GM12878 (cell line): Measurements from ENCODE around the gene ADCY10. TPM values are rescaled to one million over a fixed set of nuclear protein-coding genes. Genes with fewer than 3 reads are reported as not detected.

Experiments
- ATAC-seq: fragments of 200-7000 bp; cut with Tn5 transposase; 3 replicates; pipeline ENCODE4 v1.9.1; 2020; ENCODE audit warnings: mild to moderate bottlenecking, moderate library complexity
- BruUV-seq: library from RNA; stranded (reverse); fragments of 400-500 nt; replicated peaks from 2 replicates; lab custom pipeline; 2021; lab: Mats Ljungman, UMichigan
- CTCF ChIA-PET: fragments of 300-600 bp; sonication (Branson Sonifier 250); formaldehyde crosslinking; extraction: SDS; loops from one replicate; lab custom pipeline; 2021; ENCODE audit warnings: inconsistent platforms; lab: Yijun Ruan, JAX
- POLR2A ChIA-PET: fragments of 350-600 bp; formaldehyde crosslinking; extraction: SDS; loops from one replicate; lab custom pipeline; 2021; ENCODE audit warnings: inconsistent platforms; lab: Charles Lee
- RAD21 ChIA-PET: fragments of 300-600 bp; sonication (Branson Sonifier 250); formaldehyde crosslinking; loops from one replicate; lab custom pipeline; 2023; ENCODE audit warnings: antibody characterized with exemption; ENCODE audit not compliant: unreplicated experiment; lab: Charles Lee
- SMC1A ChIA-PET: fragments of 300-600 bp; sonication (Branson Sonifier 250); formaldehyde crosslinking; loops from one replicate; lab custom pipeline; 2023; ENCODE audit not compliant: unreplicated experiment, uncharacterized antibody; lab: Charles Lee
- DNase-seq: peaks from one replicate; pipeline ENCODE4 v3.0.0-alpha.2; 2011; ENCODE audit warnings: low read depth, low spot score
- FAIRE-seq: peaks from 3 replicates; lab custom pipeline; 2011; peaks lifted over from hg19 to GRCh38; lab: Jason Lieb, UNC
- H2AFZ ChIP-seq: 2 replicates; pipeline ENCODE4 v1.6.0; 2011; ENCODE audit warnings: low read depth, low read length, control low read depth; ENCODE audit not compliant: control insufficient read depth
- H3K27ac ChIP-seq: 2 replicates; pipeline ENCODE4 v1.5.1; 2011; ENCODE audit warnings: control low read depth; ENCODE audit not compliant: control insufficient read depth, insufficient read depth
- H3K27me3 ChIP-seq, 2 experiments: replicated peaks in 1 of 2; 2 replicates each; pipeline versions ENCODE4 v1.6.0 to v1.6.1; 2011; ENCODE audit warnings: low read length in 1 of 2; ENCODE audit not compliant: control insufficient read depth in 2 of 2, insufficient read depth in 2 of 2
- H3K36me3 ChIP-seq, 2 experiments: 2 replicates each; pipeline ENCODE4 v1.5.1; 2011; ENCODE audit warnings: low read length in 1 of 2; ENCODE audit not compliant: control insufficient read depth in 2 of 2, insufficient read depth in 2 of 2
- H3K4me1 ChIP-seq: 2 replicates; pipeline ENCODE4 v1.6.1; 2011; ENCODE audit warnings: mild to moderate bottlenecking, low read length, moderate library complexity, mixed read lengths; ENCODE audit not compliant: control insufficient read depth, insufficient read depth
- H3K4me2 ChIP-seq: 2 replicates; pipeline ENCODE4 v1.6.0; 2011; ENCODE audit warnings: control low read depth; ENCODE audit not compliant: control insufficient read depth, insufficient read depth
- H3K4me3 ChIP-seq: fragments of 200-600 bp; sonication (generic); 2 replicates; pipeline ENCODE4 v1.5.1; 2016
- H3K79me2 ChIP-seq: 2 replicates; pipeline ENCODE4 v1.6.0; 2011; ENCODE audit warnings: low read length; ENCODE audit not compliant: control insufficient read depth, insufficient read depth
- H3K9ac ChIP-seq: 2 replicates; pipeline ENCODE4 v1.8.0; 2011; ENCODE audit warnings: low read length, control low read depth, mixed read lengths; ENCODE audit not compliant: control insufficient read depth, insufficient read depth
- H3K9me3 ChIP-seq: replicated peaks from 3 replicates; pipeline ENCODE4 v1.5.1; 2011; ENCODE audit warnings: mild to moderate bottlenecking, low read length; ENCODE audit not compliant: control insufficient read depth, insufficient read depth
- H4K20me1 ChIP-seq: 2 replicates; pipeline ENCODE4 v1.6.0; 2011; ENCODE audit not compliant: control insufficient read depth, insufficient read depth
- ATF7 ChIP-seq: fragments of 450-650 bp; IDR thresholded peaks from 2 replicates; pipeline ENCODE4 v1.6.1; 2016; ENCODE audit warnings: low read depth, mild to moderate bottlenecking
- DPF2 ChIP-seq: fragments of 450-650 bp; IDR thresholded peaks from 2 replicates; pipeline ENCODE4 v1.6.1; 2017; ENCODE audit warnings: mild to moderate bottlenecking
- ELK1 ChIP-seq: IDR thresholded peaks from 2 replicates; pipeline ENCODE4 v1.6.1; 2012; ENCODE audit warnings: low read depth, low read length, improper control_type of control experiment
- ETV6 ChIP-seq, 2 experiments: fragments of 450-650 bp in 1 of 2; IDR thresholded peaks in 1 of 2; conservative IDR thresholded peaks in 1 of 2; 2 replicates each; pipeline ENCODE4 v1.6.1; 2014; ENCODE audit warnings: antibody characterized with exemption in 1 of 2, borderline replicate concordance in 1 of 2, low read depth in 1 of 2, mild to moderate bottlenecking in 1 of 2, moderate library complexity in 1 of 2
- IKZF2 ChIP-seq, 2 experiments: fragments of 450-650 bp; IDR thresholded peaks; 2 replicates each; pipeline ENCODE4 v1.6.1; 2017; ENCODE audit warnings: mild to moderate bottlenecking in 2 of 2, moderate library complexity in 2 of 2
- IRF4 ChIP-seq: IDR thresholded peaks from 2 replicates; pipeline ENCODE4 v1.6.1; 2011; ENCODE audit warnings: low read depth, low read length
- IRF5 ChIP-seq: fragments of 450-650 bp; IDR thresholded peaks from 2 replicates; pipeline ENCODE4 v1.6.1; 2017; ENCODE audit warnings: borderline replicate concordance
- JUNB ChIP-seq: IDR thresholded peaks from 2 replicates; pipeline ENCODE4 v1.6.1; 2016; ENCODE audit warnings: antibody characterized with exemption, mild to moderate bottlenecking
- NFYB ChIP-seq: IDR thresholded peaks from 2 replicates; pipeline ENCODE4 v1.6.1; 2011; ENCODE audit warnings: low read depth, mild to moderate bottlenecking, low read length, improper control_type of control experiment, moderate library complexity; ENCODE audit not compliant: insufficient read depth
- NRF1 ChIP-seq: conservative IDR thresholded peaks from 2 replicates; pipeline ENCODE4 v1.6.1; 2011; ENCODE audit warnings: mild to moderate bottlenecking, low read depth, low read length, improper control_type of control experiment
- PAX5 ChIP-seq: IDR thresholded peaks from 2 replicates; pipeline ENCODE4 v1.6.1; 2011; ENCODE audit warnings: low read depth, low read length, borderline replicate concordance
- PKNOX1 ChIP-seq: fragments of 450-650 bp; IDR thresholded peaks from 2 replicates; pipeline ENCODE4 v1.6.1; 2016; ENCODE audit warnings: mild to moderate bottlenecking
- SIX5 ChIP-seq: IDR thresholded peaks from 2 replicates; pipeline ENCODE4 v1.6.1; 2011; ENCODE audit warnings: mild to moderate bottlenecking, low read depth, low read length, moderate library complexity; ENCODE audit not compliant: severe bottlenecking
- WGBS: methylation state at CpG from one replicate; pipeline ENCODE4 v1.1.6; 2016; ENCODE audit warnings: low lambda C conversion rate; ENCODE audit not compliant: insufficient replicate concordance, insufficient coverage; ENCODE audit errors: missing lambda C conversion rate; 5-methylcytosine and 5-hydroxymethylcytosine counted together
- in situ Hi-C: fragments of 300-500 bp; cut with MboI; formaldehyde crosslinking; loops from 9 replicates; pipeline ENCODE4 v1.14.3; 2018; ENCODE audit warnings: mixed read lengths
- intact Hi-C: fragments of 100-400 bp; cut with micrococcal nuclease; formaldehyde crosslinking; loops from one replicate; pipeline ENCODE4 v1.14.2; 2022; ENCODE audit not compliant: unreplicated experiment
- polyA plus RNA-seq, 11 experiments: library from polyadenylated mRNA; depleted of rRNA in 4 of 11; unstranded in 6 of 11; stranded (reverse) in 5 of 11; fragments of >200 nt; fragmentation: Nextera tagmentation in 4 of 11; fragmentation: Illumina TruSeq in 1 of 11; extraction: Ambion mirVana in 4 of 11; extraction: Trizol in 1 of 11; gene quantifications; 1 replicate in 1 of 11; 2 replicates in 10 of 11; pipeline versions ENCODE4 v1.2.1 to v1.2.3, GENCODE V29; 2011 to 2016; ENCODE audit warnings: inconsistent platforms in 2 of 11, missing spikeins in 2 of 11, low read depth in 1 of 11
- total RNA-seq, 4 experiments: library from RNA; depleted of rRNA in 3 of 4; stranded (reverse); fragments of >200 nt in 3 of 4; fragmentation: Illumina TruSeq in 1 of 4; extraction: Trizol in 1 of 4; gene quantifications; 2 replicates each; pipeline versions ENCODE4 v1.2.1 to v1.2.3, GENCODE V29; 2013 to 2021

ADCY10 gene
- total and polyA plus RNA-seq, 10 of the 15 experiments (the other 5 are each of a cell fraction or from before 2014, with no cell fraction given) = 0.13 to 0.22 TPM; not detected in 8

- no peak overlapping the region for H2AFZ ChIP-seq
- peaks cover 10% of the 10 kb centered on the region for H3K4me1 ChIP-seq
- no peaks in the 10 kb centered on the region for H3K79me2 ChIP-seq
- in situ Hi-C loops = no loop called here
- H3K9ac ChIP-seq = no peak overlapping the region
- no peaks in the 10 kb centered on the region for H3K27me3 ChIP-seq
- DNase-seq (peak; percentile 55), FAIRE-seq (peak; percentile 65), ATAC-seq (peak; percentile 99)
- SMC1A ChIA-PET = no interaction called here
- POLR2A ChIA-PET = no interaction called here
- H3K36me3 ChIP-seq = no peaks in the 10 kb centered on the region
- intact Hi-C loops = no loop called here
- no TSS peak for BruUV-seq
- no peak overlapping the region for H3K27ac ChIP-seq
- H3K4me2 ChIP-seq = peak overlapping the region; percentile 49; the same call in 1 of the 2 replicates
- CTCF ChIA-PET = interaction anchor here (0.6 to 1.4 kb wide), 3 partner anchors 25 to 192 kb away, joined by 3 to 4 read pairs (median 4); no protein-coding TSS in a partner anchor
- no peaks in the 10 kb centered on the region for H4K20me1 ChIP-seq
- no peaks in the 10 kb centered on the region for H3K9me3 ChIP-seq
- TF ChIP-seq ELK1 = no peak
- TF ChIP-seq IRF5 = no peak
- no peak for TF ChIP-seq ETV6 (conservative IDR thresholded peaks at IDR 0.05 in 1 of 2, IDR thresholded peaks at IDR 0.05 in 1 of 2; ENCODE audit: borderline replicate concordance in 1 of 2, low read depth in 1 of 2)
- TF ChIP-seq SIX5 = no peak
- no peak for TF ChIP-seq NRF1
- TF ChIP-seq IRF4 = peak; percentile 68
- TF ChIP-seq PKNOX1 = peak; percentile 53; the same call in 1 of the 2 replicates
- peak; percentile 30; the same call in 1 of the 2 replicates for TF ChIP-seq PAX5
- TF ChIP-seq IKZF2 (IDR thresholded peaks at IDR 0.05) = 0 out of 4 replicates have a peak, but pooled peaks of 1 of the 2 experiments have one; percentile 33
- TF ChIP-seq ATF7 = peak; percentile 32; the same call in 1 of the 2 replicates
- TF ChIP-seq NFYB = peak; percentile 90
- 0 out of 2 replicates have a peak, but pooled peaks have one; percentile 35 for TF ChIP-seq DPF2
- peak; percentile 77 for TF ChIP-seq JUNB
- RAD21 ChIA-PET = interaction anchor here (1.0 kb wide), 1 partner anchor 183 kb away, joined by 4 read pairs; no protein-coding TSS in a partner anchor
- WGBS = 9% methylated on average over 4 of the region's 4 CpGs
- H3K4me3 ChIP-seq = 0 out of 2 replicates have a peak overlapping the region, but pooled peaks have one; percentile 4
Measured at GRCh38 chr1:167899253-167899681, 14.7 kb downstream of the ADCY10 start.
